SH-SY5Y (cell line): ENCODE data around the gene ITPRID1.

Source experiments
- GATA2 ChIP-seq: IDR thresholded peaks from 2 replicates; pipeline ENCODE4 v1.6.1; 2011; ENCODE audit warnings: mild to moderate bottlenecking, low read depth, low read length
- GATA3 ChIP-seq: IDR thresholded peaks from 2 replicates; pipeline ENCODE4 v1.6.1; 2011; ENCODE audit warnings: low read depth, mild to moderate bottlenecking, low read length, moderate library complexity

- no peak for TF ChIP-seq GATA2
- no peak for TF ChIP-seq GATA3
Measured at GRCh38 chr7:31688372-31688771, 174.5 kb downstream of the ITPRID1 start.
